GM23338 (cell line): ENCODE data around the gene C14orf119. TPM values are rescaled to one million over a fixed set of nuclear protein-coding genes. Genes with fewer than 3 reads are reported as not detected.

Experiments used
- ATAC-seq: fragments of 200-7000 bp; cut with Tn5 transposase; 3 replicates; pipeline ENCODE4 v1.9.1; 2020
- DNase-seq: peaks from one replicate; pipeline ENCODE4 v3.0.0-alpha.2; 2015; ENCODE audit warnings: low spot score
- H2AFZ ChIP-seq: fragments of 200-600 bp; sonication (generic); 2 replicates; pipeline ENCODE4 v1.8.0; 2016; ENCODE audit warnings: antibody characterized with exemption, mild to moderate bottlenecking, moderate library complexity
- H3F3A ChIP-seq: fragments of 200-600 bp; sonication (generic); replicated peaks from 2 replicates; pipeline ENCODE4 v1.8.0; 2017; ENCODE audit warnings: antibody characterized with exemption, mixed run types, low read depth
- H3K27ac ChIP-seq: fragments of 200-600 bp; sonication (generic); 2 replicates; pipeline ENCODE4 v1.6.1; 2016; ENCODE audit warnings: low read depth
- H3K27me3 ChIP-seq: fragments of 200-600 bp; sonication (generic); 2 replicates; pipeline ENCODE4 v1.8.0; 2016; ENCODE audit warnings: mild to moderate bottlenecking, mixed run types, moderate library complexity; ENCODE audit not compliant: insufficient read depth
- H3K36me3 ChIP-seq: fragments of 200-600 bp; sonication (generic); 2 replicates; pipeline ENCODE4 v1.8.0; 2016; ENCODE audit warnings: mild to moderate bottlenecking; ENCODE audit not compliant: insufficient read depth
- H3K4me1 ChIP-seq: fragments of 200-600 bp; sonication (generic); 2 replicates; pipeline ENCODE4 v1.8.0; 2016; ENCODE audit warnings: mild to moderate bottlenecking, moderate library complexity; ENCODE audit not compliant: insufficient read depth
- H3K4me2 ChIP-seq: fragments of 200-600 bp; sonication (generic); 2 replicates; pipeline ENCODE4 v1.7.1; 2017; ENCODE audit warnings: mixed run types
- H3K4me3 ChIP-seq: fragments of 200-600 bp; sonication (generic); 2 replicates; pipeline ENCODE4 v1.6.1; 2016; ENCODE audit warnings: mixed run types
- H3K79me2 ChIP-seq: fragments of 200-600 bp; sonication (generic); replicated peaks from 2 replicates; pipeline ENCODE4 v1.8.0; 2017; ENCODE audit warnings: mild to moderate bottlenecking; ENCODE audit not compliant: insufficient read depth
- H3K9me2 ChIP-seq: fragments of 200-600 bp; sonication (generic); 2 replicates; pipeline ENCODE4 v1.8.0; 2017; ENCODE audit not compliant: insufficient read depth
- H4K20me1 ChIP-seq: fragments of 200-600 bp; sonication (generic); replicated peaks from 2 replicates; pipeline ENCODE4 v1.8.0; 2017; ENCODE audit warnings: mild to moderate bottlenecking; ENCODE audit not compliant: insufficient read depth
- H3K27ac Mint-ChIP-seq: 2 replicates; pipeline ENCODE4 v1.8.0; 2020; ENCODE audit warnings: inconsistent platforms, mild to moderate bottlenecking, moderate library complexity, mixed read lengths
- H3K27me3 Mint-ChIP-seq: 3 replicates; pipeline ENCODE4 v1.8.0; 2022; ENCODE audit warnings: low read depth, mild to moderate bottlenecking, moderate library complexity, mixed read lengths, inconsistent platforms; ENCODE audit not compliant: insufficient read depth, poor library complexity
- H3K36me3 Mint-ChIP-seq: 3 replicates; pipeline ENCODE4 v1.8.0; 2021; ENCODE audit warnings: low read depth, mild to moderate bottlenecking, inconsistent platforms, moderate library complexity, mixed read lengths
- H3K4me1 Mint-ChIP-seq: 3 replicates; pipeline ENCODE4 v1.8.0; 2020; ENCODE audit warnings: mild to moderate bottlenecking, inconsistent platforms, mixed read lengths
- H3K4me3 Mint-ChIP-seq: 3 replicates; pipeline ENCODE4 v1.8.0; 2021; ENCODE audit warnings: moderate library complexity, mild to moderate bottlenecking, inconsistent platforms, mixed read lengths
- H3K9me3 Mint-ChIP-seq: 3 replicates; pipeline ENCODE4 v1.8.0; 2020; ENCODE audit warnings: moderate library complexity, mild to moderate bottlenecking, inconsistent platforms, mixed read lengths
- CREB1 ChIP-seq: fragments of 250-450 bp; sonication (Bioruptor Pico); IDR thresholded peaks from 2 replicates; pipeline ENCODE4 v1.5.0; 2020; ENCODE audit warnings: low read depth, mild to moderate bottlenecking, moderate library complexity
- CTCF ChIP-seq, 2 experiments: fragments of 200-600 bp in 1 of 2; sonication (generic) in 1 of 2; conservative IDR thresholded peaks; 2 replicates each; pipeline versions ENCODE4 v1.5.1 to v1.6.1; 2016 to 2017; ENCODE audit warnings: antibody characterized with exemption in 2 of 2, low read depth in 2 of 2, mild to moderate bottlenecking in 2 of 2, moderate library complexity in 1 of 2
- ETS1 ChIP-seq: IDR thresholded peaks from 2 replicates; pipeline ENCODE4 v1.6.1; 2016; ENCODE audit warnings: antibody characterized with exemption
- EZH2 ChIP-seq: fragments of 200-600 bp; sonication (generic); IDR thresholded peaks from one replicate; pipeline ENCODE4 v1.8.0; 2017; ENCODE audit warnings: antibody characterized with exemption, mild to moderate bottlenecking, low read depth; ENCODE audit not compliant: unreplicated experiment
- EZH2phosphoT487 ChIP-seq: fragments of 200-600 bp; sonication (generic); IDR thresholded peaks from one replicate; pipeline ENCODE4 v1.8.1; 2018; ENCODE audit warnings: antibody characterized with exemption; ENCODE audit not compliant: unreplicated experiment
- JUNB ChIP-seq: IDR thresholded peaks from one replicate; pipeline ENCODE4 v1.6.1; 2016; ENCODE audit warnings: antibody characterized with exemption; ENCODE audit not compliant: unreplicated experiment
- NANOG ChIP-seq: IDR thresholded peaks from 2 replicates; pipeline ENCODE4 v1.6.1; 2016; ENCODE audit warnings: antibody characterized with exemption, borderline replicate concordance
- POLR2AphosphoS5 ChIP-seq: IDR thresholded peaks from 2 replicates; pipeline ENCODE4 v1.6.1; 2016; ENCODE audit warnings: antibody characterized with exemption, low read depth
- REST ChIP-seq: IDR thresholded peaks from one replicate; pipeline ENCODE4 v1.6.1; 2018; ENCODE audit warnings: antibody characterized with exemption; ENCODE audit not compliant: unreplicated experiment
- STAT1 ChIP-seq: IDR thresholded peaks from one replicate; pipeline ENCODE4 v1.6.1; 2016; ENCODE audit warnings: antibody characterized with exemption; ENCODE audit not compliant: unreplicated experiment
- ZNF114 ChIP-seq: fragments of 250-450 bp; sonication (Bioruptor Pico); IDR thresholded peaks from 2 replicates; pipeline ENCODE4 v1.5.0; 2020; ENCODE audit warnings: mild to moderate bottlenecking, moderate library complexity
- ZNF331 ChIP-seq: fragments of 250-450 bp; sonication (Bioruptor Pico); IDR thresholded peaks from 2 replicates; pipeline ENCODE4 v1.5.0; 2020; ENCODE audit warnings: low read depth, mild to moderate bottlenecking, moderate library complexity
- ZNF462 ChIP-seq: fragments of 250-450 bp; sonication (Bioruptor Pico); IDR thresholded peaks from 2 replicates; pipeline ENCODE4 v1.5.0; 2020; ENCODE audit warnings: mild to moderate bottlenecking, moderate library complexity
- polyA plus RNA-seq: library from polyadenylated mRNA; unstranded; fragments of >200 nt; fragmentation: Nextera tagmentation; extraction: Ambion mirVana; gene quantifications from 2 replicates; pipeline ENCODE4 v1.2.1, GENCODE V29; 2016
- total RNA-seq: library from RNA; depleted of rRNA; stranded (reverse); fragments of >200 nt; shearing (Covaris generic); gene quantifications from 2 replicates; pipeline ENCODE4 v1.2.3, GENCODE V29; 2014

Gene C14orf119
- total and polyA plus RNA-seq, 2 experiments from 2014 or later: 49.4 to 118 TPM

GRCh38 chr14:23121361-23121771 lies 26.1 kb downstream of the C14orf119 start:
- Histone ChIP-seq H3K4me1 (peaks cover 44% of the 10 kb centered on the region), H3F3A (no peaks in the 10 kb centered on the region; the same call in 1 of the 2 replicates), H3K79me2 (no peaks in the 10 kb centered on the region), H3K9me2 (no peaks in the 10 kb centered on the region), H3K4me2 (no peak overlapping the region), H3K27me3 (no peaks in the 10 kb centered on the region), H2AFZ (no peak overlapping the region; the same call in 1 of the 2 replicates), H3K36me3 (no peaks in the 10 kb centered on the region), H3K27ac (no peak overlapping the region; the same call in 1 of the 2 replicates), H3K4me3 (no peak overlapping the region), H4K20me1 (no peaks in the 10 kb centered on the region)
- ATAC-seq (peak; percentile 10), DNase-seq (no peak)
- Mint-ChIP-seq H3K4me1 (peaks cover 60% of the 10 kb centered on the region), H3K9me3 (no peaks in the 10 kb centered on the region; the same call in 2 of the 3 replicates), H3K27me3 (peaks cover 24% of the 10 kb centered on the region), H3K4me3 (peak overlapping the region; percentile 6; the same call in 1 of the 3 replicates), H3K27ac (peak overlapping the region; percentile 40; the same call in 1 of the 2 replicates), H3K36me3 (peaks cover 3% of the 10 kb centered on the region; the same call in 2 of the 3 replicates)
- TF ChIP-seq CTCF (conservative IDR thresholded peaks at IDR 0.05; ENCODE audit: low read depth in 2 of 2) (no peak), NANOG (no peak), EZH2 (no peak), JUNB (no peak), ZNF462 (CRISPR knock-in tag) (no peak), STAT1 (no peak), CREB1 (no peak), POLR2AphosphoS5 (no peak), ETS1 (no peak), ZNF114 (CRISPR knock-in tag) (no peak), EZH2phosphoT487 (no peak), ZNF331 (no peak), REST (no peak)
